Pancreas (tissue), 10 donors: ENCODE measurements around the gene SYPL2. TPM values are rescaled to one million over a fixed set of nuclear protein-coding genes. Genes with fewer than 3 reads are reported as not detected.
A peak's percentile ranks its signal among the peaks of the same experiment; 100 is the strongest.

Experiments
- ATAC-seq, 4 donors: fragments of 200-7000 bp; cut with Tn5 transposase; one replicate each; pipeline versions ENCODE4 v1.8.0 to v1.9.1; 2020; ENCODE audit warnings: mild to moderate bottlenecking in 4 of 4, moderate library complexity in 4 of 4
- DNase-seq, 6 donors: peaks; one replicate each; pipeline ENCODE4 v3.0.0-alpha.2; 2020
- FAIRE-seq: peaks from 2 replicates; lab custom pipeline; 2012; peaks lifted over from hg19 to GRCh38; lab: Jason Lieb, UNC
- H3K27ac ChIP-seq, 4 donors: fragments of 200-600 bp; sonication (generic); 1 replicate in 3 of 4; 2 replicates in 1 of 4; pipeline versions ENCODE4 v1.5.0 to v1.8.0; 2020
- H3K27me3 ChIP-seq, 4 donors: fragments of 200-600 bp; one replicate each; pipeline ENCODE4 v1.8.0; 2021
- H3K36me3 ChIP-seq, 3 donors: fragments of 200-600 bp; sonication (generic) in 1 of 3; one replicate each; pipeline versions ENCODE4 v1.5.0 to v1.8.0; 2020 to 2021
- H3K4me1 ChIP-seq, 3 donors: fragments of 200-600 bp; one replicate each; pipeline ENCODE4 v1.8.0; 2021
- H3K4me3 ChIP-seq, 4 donors: fragments of 200-600 bp; sonication (generic) in 2 of 4; one replicate each; pipeline versions ENCODE4 v1.5.0 to v1.8.0; 2020 to 2021
- H3K9me3 ChIP-seq, 4 donors: fragments of 200-600 bp; one replicate each; pipeline ENCODE4 v1.8.0; 2021
- CTCF ChIP-seq, 4 donors: fragments of 200-600 bp; sonication (generic) in 3 of 4; IDR thresholded peaks; one replicate each; pipeline versions ENCODE4 v1.5.0 to v1.8.0; 2021; ENCODE audit warnings: antibody characterized with exemption in 4 of 4
- WGBS, 2 donors: extraction: QIAGEN DNeasy Blood & Tissue Kit; methylation state at CpG; one replicate each; pipeline ENCODE4 v1.1.7; 2013; 5-methylcytosine and 5-hydroxymethylcytosine counted together
- intact Hi-C, 3 donors: fragments of 100-400 bp; cut with DNase I; formaldehyde crosslinking; loops; one replicate each; pipeline versions ENCODE4 v1.11.1 to v1.14.2; 2022
- polyA plus RNA-seq, 2 donors: library from polyadenylated mRNA; stranded (reverse); fragments of 200-250 nt; gene quantifications; one replicate each; pipeline ENCODE4 v1.2.3, GENCODE V29; 2013
- total RNA-seq, 6 donors: library from RNA; stranded (reverse); fragmentation: NEBNext Ultra II Directional in 4 of 6; extraction: Animal tissue kit (Norgen Biotek cat#: 25700) in 4 of 6; gene quantifications; one replicate each; pipeline versions ENCODE4 v1.2.1 to v1.2.4, GENCODE V29; 2021 to 2023
- donor health status: healthy with polysubstance abuse.
- donor health status: DM: no; HTN: no; CAD: no; lungs with moderate emphysema.
- donor health status: DM: no; HTN: no; CAD: no.
- donor health status: control.
- donor health status: control.
- donor health status: Bipolar disorder and iron deficiency.
- donor health status: DM: yes; HTN: yes; CAD: no.
- donor health status: DM: no; HTN: no; CAD: no.
- donor health status: DM: no; HTN: no; CAD: no.
- donor health status: DM: yes; HTN: yes; CAD: no.

Gene SYPL2
- total and polyA plus RNA-seq, 8 donors: 1.5 to 3.7 (median 2.5) TPM

- intact Hi-C loops: no loop called here
- no peak for ATAC-seq
- H3K27ac ChIP-seq: no peak overlapping the region
Observed at GRCh38 chr1:109479901-109480300, 13.6 kb downstream of the SYPL2 start.

GRCh38 chr1:109481646-109482045, 15.3 kb downstream of the SYPL2 start:
- H3K27ac ChIP-seq: no peak overlapping the region
- intact Hi-C loops: no loop called here
- H3K27me3 ChIP-seq: no peaks in the 10 kb centered on the region
- no peaks in the 10 kb centered on the region for H3K36me3 ChIP-seq
- DNase-seq (no peak), FAIRE-seq (no peak), ATAC-seq (no peak)
- TF ChIP-seq CTCF (IDR thresholded peaks at IDR 0.05): no peak
- H3K4me1 ChIP-seq: peaks cover 0 to 8% (median 0%) of the 10 kb centered on the region in 3 donors
- H3K9me3 ChIP-seq: no peaks in the 10 kb centered on the region
- 79 to 88% methylated on average over 2 of the region's 2 CpGs for WGBS, 2 donors
- H3K4me3 ChIP-seq: no peak overlapping the region

More at GRCh38 chr1:109479901-109480300, 13.6 kb downstream of the SYPL2 start:
- H3K9me3 ChIP-seq: no peaks in the 10 kb centered on the region
- no peak for TF ChIP-seq CTCF (IDR thresholded peaks at IDR 0.05)
- DNase-seq (no peak), FAIRE-seq (no peak)
- H3K36me3 ChIP-seq: no peaks in the 10 kb centered on the region
- H3K27me3 ChIP-seq: no peaks in the 10 kb centered on the region
- no peak overlapping the region for H3K4me3 ChIP-seq
- H3K4me1 ChIP-seq: peaks cover 0 to 8% (median 0%) of the 10 kb centered on the region in 3 donors
- 69 to 81% methylated on average over 2 to 3 of the region's 3 CpGs for WGBS, 2 donors

GRCh38 chr1:109482242-109482641, 15.9 kb downstream of the SYPL2 start:
- H3K27ac ChIP-seq: no peak overlapping the region
- H3K36me3 ChIP-seq: no peaks in the 10 kb centered on the region
- FAIRE-seq (no peak), DNase-seq (no peak), ATAC-seq (no peak)
- no peak for TF ChIP-seq CTCF (IDR thresholded peaks at IDR 0.05)
- no peaks in the 10 kb centered on the region for H3K9me3 ChIP-seq
- no peaks in the 10 kb centered on the region for H3K27me3 ChIP-seq
- intact Hi-C loops: no loop called here
- peaks cover 0 to 8% (median 0%) of the 10 kb centered on the region in 3 donors for H3K4me1 ChIP-seq
- no peak overlapping the region for H3K4me3 ChIP-seq

- Histone ChIP-seq H3K27me3 (no peaks in the 10 kb centered on the region), H3K27ac (no peak overlapping the region), H3K4me3 (peak overlapping the region; percentile 1 to 59 (median 32)), H3K4me1 (peaks cover 0 to 8% (median 0%) of the 10 kb centered on the region in 3 donors), H3K36me3 (no peaks in the 10 kb centered on the region), H3K9me3 (no peaks in the 10 kb centered on the region)
- 11 to 16% methylated on average over 29 of the region's 29 CpGs for WGBS, 2 donors
- intact Hi-C loops: no loop called here
- DNase-seq (peak; percentile 30 to 81 (median 58)), ATAC-seq (peak in 3 of 4 donors; percentile 20 to 36 (median 33)), FAIRE-seq (no peak)
- TF ChIP-seq CTCF (IDR thresholded peaks at IDR 0.05): no peak
Observed at GRCh38 chr1:109482791-109483671, 16.7 kb downstream of the SYPL2 start.
